SK-N-SH treated with all-trans-retinoic acid at 6 μM for 48 hours (cell line): ENCODE measurements around the gene FLII.

Source experiments
- ARNTL ChIP-seq: fragments of 450-650 bp; formaldehyde crosslinking; IDR thresholded peaks from 2 replicates; pipeline ENCODE4 v1.5.0; 2020; ENCODE audit warnings: low read depth, mild to moderate bottlenecking, moderate library complexity, borderline replicate concordance
- OSR1 ChIP-seq: fragments of 250-450 bp; sonication (Bioruptor Pico); IDR thresholded peaks from 2 replicates; pipeline ENCODE4 v1.8.0; 2022; ENCODE audit warnings: moderate library complexity, mild to moderate bottlenecking, inconsistent platforms
- ZFP3 ChIP-seq: fragments of 250-450 bp; sonication (Bioruptor Pico); IDR thresholded peaks from 2 replicates; pipeline ENCODE4 v1.5.0; 2020; ENCODE audit warnings: mild to moderate bottlenecking, moderate library complexity
- ZFP30 ChIP-seq: fragments of 450-650 bp; formaldehyde crosslinking; IDR thresholded peaks from 2 replicates; pipeline ENCODE4 v1.5.0; 2022; ENCODE audit warnings: mild to moderate bottlenecking, moderate library complexity

DNA sequence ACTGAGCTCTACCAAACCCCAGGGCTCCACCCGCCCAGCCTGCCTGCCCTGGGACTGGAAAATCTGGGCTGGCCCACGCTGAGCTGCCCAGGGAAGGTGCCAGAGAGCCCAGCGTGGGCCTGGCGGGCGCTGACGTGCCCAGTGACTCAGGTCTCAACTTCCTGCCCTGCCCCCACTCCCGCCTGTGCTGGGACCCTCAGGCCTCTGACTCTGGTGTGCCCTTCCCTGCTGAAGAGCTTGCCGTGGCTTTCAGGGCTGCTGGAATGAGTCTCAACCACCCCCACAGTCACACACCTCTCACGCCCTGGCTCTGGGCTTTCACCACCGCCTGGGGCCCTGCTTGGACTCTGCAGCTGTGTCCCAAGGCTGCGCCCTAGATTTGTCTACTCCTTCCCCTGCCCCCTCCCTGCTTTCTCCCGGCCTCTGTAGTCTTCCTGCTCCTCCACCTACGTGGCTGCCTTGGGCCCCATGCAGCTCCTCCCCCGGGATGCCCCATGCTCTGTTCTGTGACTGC is 22.7 kb downstream of the FLII start:
- TF ChIP-seq ARNTL (CRISPR knock-in tag) (no peak), ZFP30 (CRISPR knock-in tag) (no peak), OSR1 (no peak), ZFP3 (CRISPR knock-in tag) (no peak)
